GM12891 (cell line): ENCODE data around the gene EXOC7.

Experiments used
- POLR2A ChIP-seq: IDR thresholded peaks from 2 replicates; pipeline ENCODE4 v1.6.1; 2011; ENCODE audit warnings: low read depth, low read length, control low read depth
- POLR2AphosphoS5 ChIP-seq: IDR thresholded peaks from 2 replicates; pipeline ENCODE4 v1.6.1; 2011; ENCODE audit warnings: low read depth, low read length, control low read depth
- POU2F2 ChIP-seq: IDR thresholded peaks from 2 replicates; pipeline ENCODE4 v1.6.1; 2011; ENCODE audit warnings: low read depth, mild to moderate bottlenecking, control low read depth, low read length, moderate library complexity
- SPI1 ChIP-seq: IDR thresholded peaks from 2 replicates; pipeline ENCODE4 v1.6.1; 2011; ENCODE audit warnings: low read depth, low read length, control low read depth
- TAF1 ChIP-seq: IDR thresholded peaks from 2 replicates; pipeline ENCODE4 v1.6.1; 2011; ENCODE audit warnings: low read depth, low read length, control low read depth

DNA sequence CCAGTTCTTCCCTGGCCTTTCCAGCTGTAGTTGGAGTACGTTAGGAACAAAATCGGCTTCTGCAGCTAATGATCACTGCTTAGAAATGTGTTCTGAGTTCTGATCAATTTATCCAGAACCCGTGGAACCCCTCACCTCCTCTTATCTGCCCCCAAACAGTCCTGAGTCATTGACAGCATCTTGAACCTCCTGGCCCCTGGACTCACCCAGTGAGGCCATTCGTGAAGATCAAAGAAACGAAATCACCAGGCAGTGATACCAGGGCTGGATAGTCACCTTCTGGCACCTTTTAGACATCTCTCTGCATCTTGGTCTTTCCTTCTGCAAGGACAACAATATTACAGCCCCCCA is 17.0 kb upstream of the EXOC7 start:
- TF ChIP-seq POLR2AphosphoS5 = no peak
- TF ChIP-seq POU2F2 = no peak
- no peak for TF ChIP-seq POLR2A
- no peak for TF ChIP-seq TAF1
- no peak for TF ChIP-seq SPI1
